CD4-positive, alpha-beta T cell (primary cell): ENCODE data around the gene GPR4. TPM values are rescaled to one million over a fixed set of nuclear protein-coding genes. Genes with fewer than 3 reads are reported as not detected.

Experiments
- ATAC-seq: fragments of 200-7000 bp; cut with Tn5 transposase; one replicate; pipeline ENCODE4 v1.10.0; 2022; ENCODE audit warnings: mild to moderate bottlenecking; ENCODE audit not compliant: poor library complexity
- CTCF ChIA-PET: fragments of 350-600 bp; sonication (Branson Sonifier 250); formaldehyde crosslinking; loops from one replicate; lab custom pipeline; 2021; ENCODE audit warnings: antibody characterized with exemption, inconsistent platforms; lab: Charles Lee
- POLR2A ChIA-PET: fragments of 350-600 bp; sonication (Branson Sonifier 250); formaldehyde crosslinking; loops from one replicate; lab custom pipeline; 2021; ENCODE audit warnings: antibody characterized with exemption, inconsistent platforms; lab: Charles Lee
- DNase-seq, 14 experiments: peaks; one replicate each; pipeline ENCODE4 v3.0.0-alpha.2; 2013 to 2020; ENCODE audit warnings: mixed read lengths in 2 of 14
- H3K27ac ChIP-seq, 2 donors: one replicate each; pipeline versions ENCODE4 v1.5.1 to v1.7.0; 2013; ENCODE audit warnings: low read length in 2 of 2, low read depth in 1 of 2, mild to moderate bottlenecking in 1 of 2
- H3K27me3 ChIP-seq, 2 experiments: 1 replicate in 1 of 2; 2 replicates in 1 of 2; pipeline versions ENCODE4 v1.6.1 to v1.7.0; 2013; ENCODE audit warnings: low read length in 2 of 2, control low read depth in 1 of 2, mild to moderate bottlenecking in 1 of 2, moderate library complexity in 1 of 2; ENCODE audit not compliant: insufficient read depth in 2 of 2, control insufficient read depth in 1 of 2
- H3K36me3 ChIP-seq: one replicate; pipeline ENCODE4 v1.6.1; 2013; ENCODE audit warnings: low read length, control low read depth; ENCODE audit not compliant: insufficient read depth
- H3K4me1 ChIP-seq: one replicate; pipeline ENCODE4 v1.6.1; 2013; ENCODE audit warnings: low read length, control low read depth; ENCODE audit not compliant: insufficient read depth
- H3K4me3 ChIP-seq: one replicate; pipeline ENCODE4 v1.5.1; 2013; ENCODE audit warnings: mild to moderate bottlenecking, low read length, moderate library complexity
- H3K9me3 ChIP-seq, 2 experiments: 1 replicate in 1 of 2; 2 replicates in 1 of 2; pipeline versions ENCODE4 v1.6.1 to v1.7.0; 2013; ENCODE audit warnings: low read length in 2 of 2, mild to moderate bottlenecking in 2 of 2, control low read depth in 1 of 2, moderate library complexity in 1 of 2; ENCODE audit not compliant: control insufficient read depth in 1 of 2, insufficient read depth in 1 of 2
- H3K27ac Mint-ChIP-seq: one replicate; pipeline ENCODE4 v1.8.0; 2020; ENCODE audit warnings: mixed read lengths
- H3K27me3 Mint-ChIP-seq: one replicate; pipeline ENCODE4 v1.8.0; 2021; ENCODE audit warnings: mixed read lengths
- H3K36me3 Mint-ChIP-seq: one replicate; pipeline ENCODE4 v1.8.0; 2021; ENCODE audit warnings: low read depth, mixed read lengths
- H3K4me1 Mint-ChIP-seq: one replicate; pipeline ENCODE4 v1.8.0; 2021; ENCODE audit warnings: low read depth, mixed read lengths
- H3K4me3 Mint-ChIP-seq: one replicate; pipeline ENCODE4 v1.8.0; 2020; ENCODE audit warnings: mild to moderate bottlenecking, mixed read lengths
- H3K9me3 Mint-ChIP-seq: one replicate; pipeline ENCODE4 v1.8.0; 2020; ENCODE audit warnings: mixed read lengths
- CTCF ChIP-seq: fragments of 200-600 bp; IDR thresholded peaks from one replicate; pipeline ENCODE4 v1.8.0; 2022; ENCODE audit warnings: antibody characterized with exemption, mild to moderate bottlenecking
- intact Hi-C, 2 experiments: fragments of 100-400 bp; cut with DNase I in 1 of 2; cut with micrococcal nuclease in 1 of 2; formaldehyde crosslinking; loops; one replicate each; pipeline versions ENCODE4 v1.15.1 to v1.9.0; 2023 to 2025; cut with DNase I, micrococcal nuclease
- total RNA-seq, 174 experiments: library from RNA in 2 of 174; stranded (reverse) in 2 of 174; gene quantifications; one replicate each; pipeline ENCODE4 v1.2.3 and lab custom pipeline; 2021 to 2026

GPR4 gene
- total RNA-seq, 2 experiments from 2014 or later = not detected

DNA sequence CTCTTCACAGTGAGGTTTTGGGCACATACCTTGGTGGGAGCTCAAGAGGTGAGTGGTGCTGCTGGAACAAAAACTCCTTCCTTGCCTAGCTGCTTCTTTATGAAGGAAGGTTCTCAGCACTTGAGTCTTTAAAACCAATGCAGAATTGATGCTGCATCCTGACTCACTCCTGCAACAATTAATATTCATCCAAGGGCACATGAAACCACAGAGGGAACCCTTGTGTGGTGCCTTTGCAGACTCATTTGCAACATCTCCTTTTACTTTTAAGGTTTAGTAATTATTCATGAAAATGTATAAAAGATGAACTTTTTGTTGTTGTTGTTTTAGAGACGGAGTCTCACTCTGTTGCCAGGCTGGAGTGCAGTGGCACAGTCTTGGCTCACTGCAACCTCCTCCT is 47.5 kb downstream of the GPR4 start:
- peaks cover 13% of the 10 kb centered on the region for H3K4me1 Mint-ChIP-seq
- H3K36me3 Mint-ChIP-seq = peaks cover 10% of the 10 kb centered on the region
- intact Hi-C loops = no loop called here
- POLR2A ChIA-PET = no interaction called here
- H3K27ac Mint-ChIP-seq = no peak overlapping the region
- H3K36me3 ChIP-seq = peaks cover 6% of the 10 kb centered on the region
- no peaks in the 10 kb centered on the region for H3K27me3 Mint-ChIP-seq
- H3K4me1 ChIP-seq = peaks cover 12% of the 10 kb centered on the region
- H3K27ac ChIP-seq = no peak overlapping the region
- no peaks in the 10 kb centered on the region for H3K27me3 ChIP-seq
- no peaks in the 10 kb centered on the region for H3K9me3 Mint-ChIP-seq
- DNase-seq (no peak), ATAC-seq (no peak)
- no peaks in the 10 kb centered on the region for H3K9me3 ChIP-seq
- H3K4me3 ChIP-seq = no peak overlapping the region
- CTCF ChIA-PET = no interaction called here
- no peak for TF ChIP-seq CTCF
- H3K4me3 Mint-ChIP-seq = no peak overlapping the region

DNA sequence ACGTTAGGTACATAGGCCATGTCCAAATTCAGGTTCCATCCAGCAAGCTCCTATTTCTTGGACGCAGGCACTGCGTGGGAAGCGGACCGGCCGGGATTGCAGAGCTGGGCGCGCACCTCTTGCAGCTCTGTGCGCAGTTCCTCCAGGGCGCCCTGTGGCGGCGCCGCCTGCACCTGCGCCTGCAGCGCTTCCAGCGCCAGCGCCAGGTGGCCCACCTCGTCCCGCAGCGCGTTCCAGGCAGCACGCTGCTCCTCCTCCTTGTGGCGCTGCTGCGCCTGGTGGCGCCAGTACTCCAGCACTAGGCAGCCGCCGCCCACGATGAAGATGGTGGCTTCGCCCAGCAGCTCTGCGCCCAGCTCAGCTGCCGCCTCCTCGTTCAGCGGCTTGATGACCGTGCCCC is 48.5 kb downstream of the GPR4 start:
- POLR2A ChIA-PET = no interaction called here
- Mint-ChIP-seq H3K36me3 (peaks cover 10% of the 10 kb centered on the region), H3K4me1 (peaks cover 4% of the 10 kb centered on the region), H3K27ac (no peak overlapping the region), H3K27me3 (no peaks in the 10 kb centered on the region), H3K4me3 (no peak overlapping the region), H3K9me3 (no peaks in the 10 kb centered on the region)
- Histone ChIP-seq H3K4me1 (peaks cover 7% of the 10 kb centered on the region), H3K27me3 (no peaks in the 10 kb centered on the region), H3K27ac (no peak overlapping the region), H3K4me3 (no peak overlapping the region), H3K36me3 (peaks cover 6% of the 10 kb centered on the region), H3K9me3 (no peaks in the 10 kb centered on the region)
- CTCF ChIA-PET = no interaction called here
- no peak for TF ChIP-seq CTCF
- ATAC-seq (no peak), DNase-seq (no peak)
- intact Hi-C loops = no loop called here

DNA sequence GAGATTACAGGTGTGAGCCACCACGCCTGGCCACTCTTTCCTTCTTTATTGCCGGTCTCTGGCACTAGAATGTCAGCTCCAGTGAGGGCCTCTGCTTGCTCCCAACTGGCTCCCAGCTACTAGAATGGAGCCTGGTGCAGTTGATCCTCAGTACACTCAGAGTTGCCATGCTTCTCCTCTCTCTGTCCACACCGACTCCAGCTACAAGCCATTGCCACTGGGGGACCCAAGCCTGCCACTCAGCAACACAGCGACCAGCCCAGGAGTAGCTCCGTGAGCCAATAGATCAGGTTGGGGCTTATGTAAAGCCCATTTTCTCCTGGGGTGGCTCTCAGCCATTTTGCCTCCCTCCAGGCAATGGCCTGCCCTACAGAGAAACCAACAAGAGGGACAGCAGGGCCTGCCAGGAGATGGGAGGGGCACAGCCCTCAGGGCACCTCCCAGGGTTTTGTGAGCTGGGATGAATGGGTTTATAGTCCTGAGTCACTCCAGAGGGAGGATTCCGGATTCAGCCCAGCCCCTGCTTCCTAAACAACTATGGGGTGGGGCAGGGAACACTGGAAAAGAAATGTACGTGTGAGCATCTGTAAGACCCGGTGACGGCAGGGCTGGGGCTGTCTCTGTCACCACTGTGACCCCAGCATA is 53.9 kb downstream of the GPR4 start:
- ATAC-seq = no peak
- intact Hi-C loops = no loop called here
- TF ChIP-seq CTCF = no peak
- CTCF ChIA-PET = no interaction called here
- no peak overlapping the region for H3K27ac ChIP-seq
- no peaks in the 10 kb centered on the region for H3K9me3 ChIP-seq
- H3K4me1 ChIP-seq = peaks cover 2% of the 10 kb centered on the region
- H3K4me3 ChIP-seq = no peak overlapping the region
- peaks cover 3% of the 10 kb centered on the region for H3K36me3 ChIP-seq
- POLR2A ChIA-PET = no interaction called here
- DNase-seq = no peak
- H3K36me3 Mint-ChIP-seq = peaks cover 10% of the 10 kb centered on the region
- H3K27me3 ChIP-seq = no peaks in the 10 kb centered on the region
- H3K4me1 Mint-ChIP-seq = no peaks in the 10 kb centered on the region
- H3K9me3 Mint-ChIP-seq = no peaks in the 10 kb centered on the region
- no peak overlapping the region for H3K4me3 Mint-ChIP-seq
- no peaks in the 10 kb centered on the region for H3K27me3 Mint-ChIP-seq
- no peak overlapping the region for H3K27ac Mint-ChIP-seq
